Activated CD4-positive, alpha-beta memory T cell treated with anti-CD3 and anti-CD28 coated beads for 36 hours (primary cell): ENCODE data around the gene ACHE. TPM values are rescaled to one million over a fixed set of nuclear protein-coding genes. Genes with fewer than 3 reads are reported as not detected.

Source experiments
- CTCF ChIA-PET: fragments of 350-600 bp; sonication (Branson Sonifier 250); formaldehyde crosslinking; loops from one replicate; lab custom pipeline; 2021; ENCODE audit warnings: antibody characterized with exemption, inconsistent platforms; lab: Charles Lee
- POLR2A ChIA-PET: fragments of 350-600 bp; sonication (Branson Sonifier 250); formaldehyde crosslinking; loops from one replicate; lab custom pipeline; 2021; ENCODE audit warnings: antibody characterized with exemption; lab: Charles Lee
- DNase-seq: peaks from one replicate; pipeline ENCODE4 v3.0.0-alpha.2; 2020
- H3K27ac Mint-ChIP-seq: one replicate; pipeline ENCODE4 v1.8.0; 2021; ENCODE audit warnings: mixed read lengths
- H3K27me3 Mint-ChIP-seq: one replicate; pipeline ENCODE4 v1.8.0; 2021; ENCODE audit warnings: mixed read lengths
- H3K36me3 Mint-ChIP-seq: one replicate; pipeline ENCODE4 v1.8.0; 2021; ENCODE audit warnings: mixed read lengths
- H3K4me1 Mint-ChIP-seq: one replicate; pipeline ENCODE4 v1.8.0; 2021; ENCODE audit warnings: low read depth, mixed read lengths
- H3K4me3 Mint-ChIP-seq: one replicate; pipeline ENCODE4 v1.8.0; 2021; ENCODE audit warnings: mild to moderate bottlenecking, mixed read lengths
- H3K9me3 Mint-ChIP-seq: one replicate; pipeline ENCODE4 v1.8.0; 2021; ENCODE audit warnings: mixed read lengths
- intact Hi-C: fragments of 100-400 bp; cut with micrococcal nuclease; formaldehyde crosslinking; loops from one replicate; pipeline ENCODE4 v1.15.1; 2023
- total RNA-seq, 2 experiments: library from RNA; stranded (reverse); gene quantifications; one replicate each; pipeline ENCODE4 v1.2.3, GENCODE V29; 2021

Gene ACHE
- total RNA-seq, 2 experiments from 2014 or later, result not detected

GRCh38 chr7:100888291-100888987 lies 7.2 kb downstream of the ACHE start:
- CTCF ChIA-PET, result interaction anchor here (0.8 to 3.1 kb wide), 8 partner anchors 11 to 356 kb away, joined by 3 to 19 read pairs (median 4); partner anchors contain the start of genes POP7, SLC12A9, SRRT and TRIM56
- POLR2A ChIA-PET, result interaction anchor here (1.4 to 6.2 kb wide), 2 partner anchors 13 to 329 kb away, joined by 3 to 107 read pairs; partner anchors contain the start of genes PLOD3 and SRRT
- Mint-ChIP-seq H3K36me3 (peaks cover 46% of the 10 kb centered on the region), H3K27ac (peak overlapping the region; percentile 84), H3K9me3 (no peaks in the 10 kb centered on the region), H3K4me1 (peaks cover 53% of the 10 kb centered on the region), H3K27me3 (peaks cover 18% of the 10 kb centered on the region), H3K4me3 (peak overlapping the region; percentile 79)
- DNase-seq, result no peak
- intact Hi-C loops, result loop anchor here (5.0 kb wide), 1 partner anchor 284 kb away; no protein-coding TSS in a partner anchor

- Mint-ChIP-seq H3K27me3 (peaks cover 14% of the 10 kb centered on the region), H3K4me1 (peaks cover 57% of the 10 kb centered on the region), H3K36me3 (peaks cover 51% of the 10 kb centered on the region), H3K27ac (peak overlapping the region; percentile 84), H3K9me3 (no peaks in the 10 kb centered on the region), H3K4me3 (peak overlapping the region; percentile 79)
- intact Hi-C loops, result loop anchor here (5.0 kb wide), 1 partner anchor 285 kb away; no protein-coding TSS in a partner anchor
- DNase-seq, result peak; percentile 73
- ChIA-PET CTCF (interaction anchor here (0.8 to 3.1 kb wide), 11 partner anchors 8 to 356 kb away, joined by 3 to 19 read pairs (median 4); partner anchors contain the start of genes ACHE, POP7, SLC12A9 and SRRT), POLR2A (interaction anchor here (0.9 to 6.2 kb wide), 3 partner anchors 12 to 36 kb away, joined by 3 to 107 read pairs (median 4); partner anchors contain the start of genes SLC12A9 and SRRT)
Measured at GRCh38 chr7:100887516-100888290, 8.0 kb downstream of the ACHE start.

DNA sequence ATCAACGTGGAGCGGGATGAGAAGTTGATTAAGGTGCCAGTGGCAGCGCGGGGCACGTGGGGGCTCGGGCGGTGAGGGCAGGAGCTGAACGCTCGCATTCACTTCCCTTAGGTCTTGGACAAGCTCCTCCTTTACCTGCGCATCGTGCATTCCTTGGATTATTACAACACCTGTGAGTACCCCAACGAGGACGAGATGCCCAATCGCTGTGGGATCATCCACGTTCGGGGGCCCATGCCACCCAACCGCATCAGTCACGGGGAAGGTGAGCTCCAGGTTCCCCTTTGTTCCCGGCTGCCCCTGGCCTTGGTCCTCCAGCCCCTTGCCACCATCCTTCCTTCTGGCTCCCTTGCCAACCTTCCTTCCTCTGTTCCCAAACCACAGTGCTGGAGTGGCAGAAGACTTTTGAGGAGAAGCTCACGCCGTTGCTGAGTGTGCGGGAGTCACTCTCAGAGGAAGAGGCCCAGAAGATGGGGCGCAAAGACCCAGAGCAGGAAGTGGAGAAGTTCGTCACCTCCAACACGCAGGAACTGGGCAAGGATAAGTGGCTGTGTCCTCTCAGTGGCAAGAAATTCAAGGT lies 8.7 kb downstream of the ACHE start:
- Mint-ChIP-seq H3K36me3 (peaks cover 57% of the 10 kb centered on the region), H3K4me1 (peaks cover 57% of the 10 kb centered on the region), H3K4me3 (peak overlapping the region; percentile 79), H3K27me3 (peaks cover 7% of the 10 kb centered on the region), H3K27ac (peak overlapping the region; percentile 84), H3K9me3 (no peaks in the 10 kb centered on the region)
- intact Hi-C loops, result loop anchor here (5.0 kb wide), 1 partner anchor 285 kb away; no protein-coding TSS in a partner anchor
- DNase-seq, result no peak
- CTCF ChIA-PET, result interaction anchor here (0.8 to 2.0 kb wide), 7 partner anchors 9 to 357 kb away, joined by 3 to 6 read pairs (median 5); partner anchors contain the start of genes ACHE, POP7 and SLC12A9
- POLR2A ChIA-PET, result interaction anchor here (0.9 to 6.2 kb wide), 3 partner anchors 11 to 35 kb away, joined by 3 to 107 read pairs (median 4); partner anchors contain the start of genes SLC12A9 and SRRT

- Mint-ChIP-seq H3K36me3 (peaks cover 64% of the 10 kb centered on the region), H3K9me3 (no peaks in the 10 kb centered on the region), H3K4me3 (no peak overlapping the region), H3K4me1 (peaks cover 55% of the 10 kb centered on the region), H3K27me3 (peaks cover under 1% of the 10 kb centered on the region), H3K27ac (peak overlapping the region; percentile 74)
- no peak for DNase-seq
- intact Hi-C loops, result loop anchor here (5.0 kb wide), 1 partner anchor 286 kb away; no protein-coding TSS in a partner anchor
- POLR2A ChIA-PET, result interaction anchor here (0.9 to 6.2 kb wide), 3 partner anchors 11 to 34 kb away, joined by 3 to 107 read pairs (median 4); partner anchors contain the start of genes SLC12A9 and SRRT
- CTCF ChIA-PET, result interaction anchor here (0.8 to 1.3 kb wide), 4 partner anchors 34 to 181 kb away, joined by 3 to 6 read pairs (median 6); partner anchors contain the start of genes POP7 and SLC12A9
Measured at GRCh38 chr7:100886142-100886935, 9.3 kb downstream of the ACHE start.

DNA sequence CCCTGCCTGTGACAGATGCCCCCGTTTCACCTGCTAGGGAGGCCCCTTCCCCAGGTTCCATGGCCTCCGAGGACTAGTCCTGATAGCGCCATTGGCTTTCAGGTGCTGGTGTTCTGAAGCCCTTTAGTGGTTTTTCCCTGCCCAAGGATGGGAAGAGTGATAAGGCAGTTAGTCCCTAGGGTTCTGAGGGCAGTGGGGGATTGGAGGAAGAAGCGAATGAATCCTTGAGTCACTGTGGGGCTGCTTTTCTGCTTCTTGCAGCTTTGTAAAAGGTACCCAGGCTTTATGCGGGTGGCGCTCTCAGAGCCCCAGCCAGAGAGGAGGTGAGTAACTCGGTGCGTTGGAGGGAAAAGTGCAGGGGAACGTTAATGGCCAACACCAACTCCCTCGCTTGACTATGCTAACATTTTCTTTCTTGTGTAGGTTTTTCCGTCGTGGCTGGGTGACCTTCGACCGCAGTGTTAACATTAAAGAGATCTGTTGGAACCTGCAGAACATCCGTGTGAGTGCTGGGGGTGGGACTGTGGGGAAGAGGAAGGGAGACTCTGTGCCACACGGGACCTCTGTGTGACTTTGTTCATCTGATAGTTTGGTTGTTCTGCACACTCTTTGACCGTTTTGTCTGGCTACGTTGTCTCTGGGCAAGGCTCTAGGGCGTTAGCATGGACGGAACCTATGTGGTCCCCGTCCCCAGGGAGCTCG lies 10.1 kb downstream of the ACHE start:
- DNase-seq, result no peak
- ChIA-PET POLR2A (interaction anchor here (2.1 to 6.2 kb wide), 2 partner anchors 10 to 33 kb away, joined by 4 to 107 read pairs; partner anchors contain the start of genes SLC12A9 and SRRT), CTCF (no interaction called here)
- Mint-ChIP-seq H3K9me3 (no peaks in the 10 kb centered on the region), H3K4me1 (peaks cover 52% of the 10 kb centered on the region), H3K27ac (peak overlapping the region; percentile 64), H3K27me3 (no peaks in the 10 kb centered on the region), H3K4me3 (no peak overlapping the region), H3K36me3 (peaks cover 70% of the 10 kb centered on the region)
- intact Hi-C loops, result loop anchor here (5.0 kb wide), 1 partner anchor 287 kb away; no protein-coding TSS in a partner anchor

DNA sequence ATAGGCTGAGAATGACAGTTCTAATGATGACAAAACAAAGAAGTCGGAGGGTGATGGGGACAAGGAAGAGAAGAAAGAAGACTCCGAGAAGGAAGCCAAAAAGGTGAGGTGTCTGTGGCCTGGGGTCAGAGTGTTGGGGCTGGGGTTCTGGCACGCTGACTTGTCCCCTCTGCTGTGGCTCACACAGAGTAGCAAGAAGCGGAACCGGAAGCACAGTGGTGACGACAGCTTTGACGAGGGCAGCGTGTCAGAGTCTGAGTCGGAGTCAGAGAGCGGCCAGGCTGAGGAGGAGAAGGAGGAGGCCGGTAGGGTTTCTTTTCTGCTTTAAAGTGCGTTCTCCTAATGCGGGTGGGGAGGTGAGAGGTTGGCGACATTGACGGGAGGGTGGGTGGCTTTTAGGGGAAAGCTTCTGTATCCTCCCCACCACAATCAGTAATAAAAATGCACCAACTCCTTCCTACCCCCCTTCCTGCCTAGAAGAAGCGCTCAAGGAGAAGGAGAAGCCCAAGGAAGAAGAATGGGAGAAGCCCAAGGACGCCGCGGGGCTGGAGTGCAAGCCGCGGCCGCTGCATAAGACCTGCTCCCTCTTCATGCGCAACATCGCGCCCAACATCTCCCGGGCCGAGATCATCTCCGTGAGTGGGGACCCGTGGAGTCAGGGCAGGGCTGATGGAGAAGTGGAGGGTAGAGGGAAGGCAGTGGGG lies 10.8 kb downstream of the ACHE start:
- H3K27ac Mint-ChIP-seq, result peak overlapping the region; percentile 66
- no peaks in the 10 kb centered on the region for H3K9me3 Mint-ChIP-seq
- intact Hi-C loops, result loop anchor here (5.0 kb wide), 1 partner anchor 287 kb away; no protein-coding TSS in a partner anchor
- H3K36me3 Mint-ChIP-seq, result peaks cover 75% of the 10 kb centered on the region
- H3K27me3 Mint-ChIP-seq, result no peaks in the 10 kb centered on the region
- peak overlapping the region; percentile 33 for H3K4me3 Mint-ChIP-seq
- DNase-seq, result peak; percentile 53
- ChIA-PET POLR2A (interaction anchor here (6.2 kb wide), 1 partner anchor 9 kb away, joined by 107 read pairs; the partner anchor contains the start of gene SRRT), CTCF (no interaction called here)
- peaks cover 49% of the 10 kb centered on the region for H3K4me1 Mint-ChIP-seq

- DNase-seq, result no peak
- intact Hi-C loops, result no loop called here
- CTCF ChIA-PET, result no interaction called here
- Mint-ChIP-seq H3K4me1 (peaks cover 58% of the 10 kb centered on the region), H3K27ac (peak overlapping the region; percentile 47), H3K9me3 (no peaks in the 10 kb centered on the region), H3K36me3 (peaks cover 84% of the 10 kb centered on the region), H3K4me3 (no peak overlapping the region), H3K27me3 (no peaks in the 10 kb centered on the region)
- POLR2A ChIA-PET, result no interaction called here
Measured at GRCh38 chr7:100882785-100883526, 12.7 kb downstream of the ACHE start.

- H3K27me3 Mint-ChIP-seq, result no peaks in the 10 kb centered on the region
- CTCF ChIA-PET, result no interaction called here
- no peak overlapping the region for H3K27ac Mint-ChIP-seq
- H3K4me3 Mint-ChIP-seq, result no peak overlapping the region
- intact Hi-C loops, result no loop called here
- no peaks in the 10 kb centered on the region for H3K9me3 Mint-ChIP-seq
- H3K4me1 Mint-ChIP-seq, result peaks cover 55% of the 10 kb centered on the region
- peaks cover 80% of the 10 kb centered on the region for H3K36me3 Mint-ChIP-seq
- DNase-seq, result no peak
- POLR2A ChIA-PET, result no interaction called here
Measured at GRCh38 chr7:100882201-100882600, 13.5 kb downstream of the ACHE start.

DNA sequence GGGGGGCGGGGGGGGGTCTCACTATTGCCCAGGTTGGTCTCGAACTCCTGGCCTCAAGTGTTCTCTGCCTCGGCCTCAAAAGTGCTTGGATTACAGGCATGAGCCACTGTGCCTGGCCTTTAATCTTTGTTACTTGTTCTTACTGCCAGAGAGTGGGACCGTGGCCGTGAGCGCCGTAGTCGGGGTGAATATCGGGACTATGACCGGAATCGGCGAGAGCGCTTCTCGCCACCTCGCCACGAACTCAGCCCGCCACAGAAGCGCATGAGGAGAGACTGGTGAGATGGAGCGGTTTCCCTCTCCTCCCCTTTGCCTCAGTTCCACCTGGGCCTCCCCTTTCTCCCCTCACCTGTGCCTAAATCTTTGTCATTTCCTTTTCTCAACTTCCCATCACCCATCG lies 14.6 kb downstream of the ACHE start:
- ChIA-PET POLR2A (no interaction called here), CTCF (no interaction called here)
- H3K4me1 Mint-ChIP-seq, result peaks cover 52% of the 10 kb centered on the region
- H3K36me3 Mint-ChIP-seq, result peaks cover 76% of the 10 kb centered on the region
- DNase-seq, result no peak
- no peaks in the 10 kb centered on the region for H3K27me3 Mint-ChIP-seq
- H3K4me3 Mint-ChIP-seq, result no peak overlapping the region
- no peak overlapping the region for H3K27ac Mint-ChIP-seq
- no peaks in the 10 kb centered on the region for H3K9me3 Mint-ChIP-seq
- intact Hi-C loops, result no loop called here
